Endothelial cell of umbilical vein (primary cell): ENCODE measurements around the gene C2orf81.

Experiments
- CTCF ChIP-seq, 2 donors: IDR thresholded peaks; 1 replicate in 1 of 2; 2 replicates in 1 of 2; pipeline ENCODE4 v1.5.1; 2011; ENCODE audit warnings: low read length in 2 of 2, mild to moderate bottlenecking in 2 of 2, moderate library complexity in 2 of 2, control low read depth in 1 of 2, inconsistent platforms in 1 of 2, low read depth in 1 of 2; ENCODE audit not compliant: insufficient read depth in 1 of 2; ENCODE audit errors: extremely low read depth in 1 of 2
- EZH2 ChIP-seq: IDR thresholded peaks from 2 replicates; pipeline ENCODE4 v1.6.1; 2012; ENCODE audit warnings: borderline replicate concordance, low read depth, mild to moderate bottlenecking, moderate library complexity, low read length, inconsistent platforms; ENCODE audit not compliant: severe bottlenecking
- JUN ChIP-seq: IDR thresholded peaks from 2 replicates; pipeline ENCODE4 v1.6.1; 2011; ENCODE audit warnings: borderline replicate concordance, low read depth; ENCODE audit not compliant: insufficient read length, insufficient read depth
- MAX ChIP-seq: IDR thresholded peaks from 2 replicates; pipeline ENCODE4 v1.6.1; 2011; ENCODE audit not compliant: insufficient read depth, insufficient read length
- MYC ChIP-seq: IDR thresholded peaks from one replicate; pipeline ENCODE4 v1.6.1; 2011; ENCODE audit warnings: mild to moderate bottlenecking, low read depth, low read length
- POLR2A ChIP-seq: IDR thresholded peaks from 2 replicates; pipeline ENCODE4 v1.6.1; 2012; ENCODE audit warnings: low read depth, mild to moderate bottlenecking, control low read depth, low read length
- POLR2AphosphoS5 ChIP-seq: IDR thresholded peaks from 2 replicates; pipeline ENCODE4 v1.6.1; 2012; ENCODE audit warnings: low read depth, mild to moderate bottlenecking, control low read depth, low read length, moderate library complexity; ENCODE audit not compliant: insufficient read depth

- TF ChIP-seq CTCF (IDR thresholded peaks at IDR 0.05; ENCODE audit: extremely low read depth in 1 of 2, insufficient read depth in 1 of 2, low read depth in 1 of 2, low read length in 2 of 2), result no peak
- no peak for TF ChIP-seq JUN
- TF ChIP-seq POLR2AphosphoS5, result no peak
- TF ChIP-seq EZH2, result no peak
- no peak for TF ChIP-seq POLR2A
- no peak for TF ChIP-seq MYC
- TF ChIP-seq MAX, result no peak
Measured at GRCh38 chr2:74417197-74417596, 4.2 kb downstream of the C2orf81 start.
